ENCODE results near the gene FIGNL1.

Gene FIGNL1

GRCh38 chr7:50397971-50398324 lies 52.2 kb downstream of the FIGNL1 start:
- in situ Hi-C loops (cut with MboI; ENCODE audit: low pct_unique_long_range_greater_than_20kb, low sequenced_read_pairs, unreplicated experiment) = no loop called here
- DNase-seq (ENCODE audit: low spot score) = peak; percentile 45
- no peak for TF ChIP-seq CTCF (IDR thresholded peaks at IDR 0.05; ENCODE audit: extremely low read depth, insufficient read depth, missing control alignments)

GRCh38 chr7:50397320-50397970 lies 52.7 kb downstream of the FIGNL1 start:
- TF ChIP-seq CTCF (IDR thresholded peaks at IDR 0.05; ENCODE audit: extremely low read depth, insufficient read depth, missing control alignments) = no peak
- in situ Hi-C loops (cut with MboI; ENCODE audit: low pct_unique_long_range_greater_than_20kb, low sequenced_read_pairs, unreplicated experiment) = no loop called here
- peak; percentile 75 for DNase-seq (ENCODE audit: low spot score)

- in situ Hi-C loops (cut with MboI; ENCODE audit: low pct_unique_long_range_greater_than_20kb, low sequenced_read_pairs, unreplicated experiment) = no loop called here
- TF ChIP-seq CTCF (IDR thresholded peaks at IDR 0.05; ENCODE audit: extremely low read depth, insufficient read depth, missing control alignments) = no peak
- peak; percentile 46 for DNase-seq (ENCODE audit: low spot score)
Observed at GRCh38 chr7:50396856-50397255, 53.3 kb downstream of the FIGNL1 start.

GRCh38 chr7:50394315-50394714 lies 55.8 kb downstream of the FIGNL1 start:
- TF ChIP-seq CTCF (IDR thresholded peaks at IDR 0.05; ENCODE audit: extremely low read depth, insufficient read depth, missing control alignments) = no peak
- DNase-seq (ENCODE audit: low spot score) = no peak
- in situ Hi-C loops (cut with MboI; ENCODE audit: low pct_unique_long_range_greater_than_20kb, low sequenced_read_pairs, unreplicated experiment) = no loop called here
